B cell (primary cell): ENCODE results near the gene TMEM168. TPM values are rescaled to one million over a fixed set of nuclear protein-coding genes. Genes with fewer than 3 reads are reported as not detected.

Experiments used
- ATAC-seq: fragments of 200-7000 bp; cut with Tn5 transposase; one replicate; pipeline ENCODE4 v1.10.0; 2021; ENCODE audit warnings: low read depth, mild to moderate bottlenecking, moderate number of reproducible peaks, moderate library complexity
- CTCF ChIA-PET: fragments of 350-600 bp; sonication (Branson Sonifier 250); formaldehyde crosslinking; loops from one replicate; lab custom pipeline; 2021; ENCODE audit warnings: antibody characterized with exemption, inconsistent platforms; lab: Charles Lee
- POLR2A ChIA-PET: fragments of 350-600 bp; sonication (Branson Sonifier 250); formaldehyde crosslinking; loops from one replicate; lab custom pipeline; 2021; ENCODE audit warnings: antibody characterized with exemption; lab: Charles Lee
- DNase-seq: peaks from one replicate; pipeline ENCODE4 v3.0.0; 2013
- H2AFZ ChIP-seq: 2 replicates; pipeline ENCODE4 v1.6.1; 2012; ENCODE audit warnings: mild to moderate bottlenecking, low read depth, low read length; ENCODE audit not compliant: insufficient read depth, poor library complexity, severe bottlenecking
- H3K27ac ChIP-seq, 2 donors: 1 replicate in 1 of 2; 2 replicates in 1 of 2; pipeline ENCODE4 v1.5.1; 2012 to 2013; ENCODE audit warnings: low read length in 2 of 2, mild to moderate bottlenecking in 2 of 2, moderate library complexity in 1 of 2
- H3K27me3 ChIP-seq, 4 experiments: fragments of 200-600 bp in 1 of 4; sonication (generic) in 1 of 4; replicated peaks in 1 of 4; 1 replicate in 2 of 4; 2 replicates in 2 of 4; pipeline versions ENCODE4 v1.6.1 to v1.7.0; 2013 to 2016; ENCODE audit warnings: low read length in 3 of 4, mild to moderate bottlenecking in 2 of 4, mixed read lengths in 1 of 4, moderate library complexity in 1 of 4; ENCODE audit not compliant: insufficient read depth in 4 of 4, control insufficient read depth in 3 of 4; ENCODE audit errors: control extremely low read depth in 1 of 4
- H3K36me3 ChIP-seq, 2 experiments: replicated peaks in 1 of 2; 1 replicate in 1 of 2; 2 replicates in 1 of 2; pipeline versions ENCODE4 v1.6.1 to v1.7.1; 2013; ENCODE audit warnings: low read length in 1 of 2; ENCODE audit not compliant: insufficient read depth in 2 of 2, control insufficient read depth in 1 of 2; ENCODE audit errors: control extremely low read depth in 1 of 2, extremely low read depth in 1 of 2
- H3K4me1 ChIP-seq, 2 donors: fragments of 200-600 bp in 1 of 2; sonication (generic) in 1 of 2; 1 replicate in 1 of 2; 2 replicates in 1 of 2; pipeline versions ENCODE4 v1.5.1 to v1.6.1; 2013 to 2017; ENCODE audit warnings: low read length in 2 of 2; ENCODE audit not compliant: control insufficient read depth in 2 of 2, insufficient read depth in 2 of 2
- H3K4me2 ChIP-seq: replicated peaks from 2 replicates; pipeline ENCODE3; 2012; ENCODE audit warnings: mild to moderate bottlenecking, low read depth, low read length; ENCODE audit not compliant: poor library complexity, severe bottlenecking
- H3K4me3 ChIP-seq, 5 experiments: fragments of 200-600 bp in 1 of 5; sonication (generic) in 1 of 5; 1 replicate in 3 of 5; 2 replicates in 2 of 5; pipeline versions ENCODE4 v1.5.1 to v1.7.0; 2011 to 2016; ENCODE audit warnings: low read length in 4 of 5, mild to moderate bottlenecking in 4 of 5, low read depth in 2 of 5, control low read depth in 1 of 5, moderate library complexity in 1 of 5; ENCODE audit not compliant: insufficient read depth in 1 of 5; ENCODE audit errors: control extremely low read depth in 1 of 5, extremely low read depth in 1 of 5
- H3K79me2 ChIP-seq: fragments of 200-600 bp; sonication (generic); one replicate; pipeline ENCODE4 v1.6.0; 2016; ENCODE audit warnings: low read length; ENCODE audit not compliant: control insufficient read depth, insufficient read depth
- H3K9ac ChIP-seq: fragments of 200-600 bp; sonication (generic); 2 replicates; pipeline ENCODE4 v1.6.1; 2017; ENCODE audit warnings: mild to moderate bottlenecking, low read length, moderate library complexity
- H3K9me3 ChIP-seq, 3 donors: one replicate each; pipeline versions ENCODE4 v1.6.1 to v1.7.1; 2013; ENCODE audit warnings: low read length in 2 of 3; ENCODE audit not compliant: control insufficient read depth in 2 of 3, insufficient read depth in 1 of 3; ENCODE audit errors: control extremely low read depth in 1 of 3
- H4K20me1 ChIP-seq: 2 replicates; pipeline ENCODE4 v1.6.0; 2012; ENCODE audit warnings: mild to moderate bottlenecking, low read length; ENCODE audit not compliant: insufficient read depth, control insufficient read depth, poor library complexity, severe bottlenecking
- H3K27ac Mint-ChIP-seq: one replicate; pipeline ENCODE4 v1.8.0; 2021; ENCODE audit warnings: mixed read lengths
- H3K27me3 Mint-ChIP-seq: one replicate; pipeline ENCODE4 v1.8.0; 2021; ENCODE audit warnings: mixed read lengths
- H3K4me1 Mint-ChIP-seq: one replicate; pipeline ENCODE4 v1.8.0; 2021; ENCODE audit warnings: mixed read lengths
- H3K4me3 Mint-ChIP-seq: one replicate; pipeline ENCODE4 v1.8.0; 2021; ENCODE audit warnings: mixed read lengths
- H3K9me3 Mint-ChIP-seq: one replicate; pipeline ENCODE4 v1.8.0; 2022; ENCODE audit warnings: mixed read lengths; ENCODE audit not compliant: insufficient read depth
- EZH2 ChIP-seq: IDR thresholded peaks from 2 replicates; pipeline ENCODE4 v1.6.1; 2012; ENCODE audit warnings: borderline replicate concordance, low read depth, mild to moderate bottlenecking, moderate library complexity, low read length; ENCODE audit not compliant: insufficient read depth, poor library complexity, severe bottlenecking
- WGBS: methylation state at CpG from one replicate; pipeline ENCODE4 v1.1.5; 2013; ENCODE audit warnings: missing lambda C conversion rate; ENCODE audit not compliant: insufficient coverage; 5-methylcytosine and 5-hydroxymethylcytosine counted together
- intact Hi-C: fragments of 100-400 bp; cut with micrococcal nuclease; formaldehyde crosslinking; loops from one replicate; pipeline ENCODE4 v1.10.0; 2022
- polyA plus RNA-seq: library from polyadenylated mRNA; depleted of rRNA; stranded (reverse); fragments of >200 nt; gene quantifications from 2 replicates; pipeline ENCODE4 v1.2.3, GENCODE V29; 2012
- total RNA-seq, 2 donors: library from RNA; stranded (reverse); fragments of 120-200 nt in 1 of 2; gene quantifications; 1 replicate in 1 of 2; 2 replicates in 1 of 2; pipeline versions ENCODE4 v1.2.3 to v1.2.4, GENCODE V29; 2013 to 2022
- TF ChIP-seq, protein P1 (sequence below): fragments of 200-600 bp; IDR thresholded peaks from one replicate; pipeline ENCODE4 v1.8.0; 2022; ENCODE audit warnings: antibody characterized with exemption, mild to moderate bottlenecking

The TMEM168 gene
- total and polyA plus RNA-seq, 2 donors (not counting 1 experiment from before 2014, with no cell fraction given), result 12.7 to 31.8 TPM

DNA sequence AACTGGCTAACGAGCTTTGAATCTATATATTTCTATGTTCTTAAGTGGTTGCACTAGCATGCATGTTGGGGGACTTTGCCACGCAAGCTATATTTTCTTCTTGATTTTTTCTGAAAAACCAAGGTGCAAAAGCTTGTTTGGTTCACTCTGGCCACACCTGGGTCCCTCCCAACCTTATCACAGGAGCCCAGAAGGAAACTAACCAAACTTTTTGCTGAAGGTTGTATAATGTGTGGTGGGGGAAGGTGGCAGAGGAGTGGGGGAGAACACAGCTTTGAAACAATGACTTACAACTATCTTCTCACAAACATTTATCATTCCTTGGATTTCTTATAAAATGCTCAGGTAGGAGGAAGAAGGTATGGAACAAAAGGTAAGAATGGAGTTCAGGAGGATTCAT is 75.3 kb downstream of the TMEM168 start:
- ChIA-PET POLR2A (no interaction called here), CTCF (no interaction called here)
- H3K27ac Mint-ChIP-seq, result no peak overlapping the region
- Histone ChIP-seq H3K9ac (no peak overlapping the region), H3K27me3 (no peaks in the 10 kb centered on the region), H4K20me1 (no peaks in the 10 kb centered on the region), H3K27ac (no peak overlapping the region), H3K4me2 (no peak overlapping the region), H2AFZ (no peak overlapping the region), H3K4me3 (no peak overlapping the region), H3K4me1 (no peaks in the 10 kb centered on the region), H3K9me3 (no peaks in the 10 kb centered on the region), H3K36me3 (no peaks in the 10 kb centered on the region), H3K79me2 (no peaks in the 10 kb centered on the region)
- intact Hi-C loops, result no loop called here
- no peak overlapping the region for H3K4me3 Mint-ChIP-seq
- H3K9me3 Mint-ChIP-seq, result no peaks in the 10 kb centered on the region
- no peaks in the 10 kb centered on the region for H3K27me3 Mint-ChIP-seq
- no peaks in the 10 kb centered on the region for H3K4me1 Mint-ChIP-seq
- DNase-seq (no peak), ATAC-seq (no peak)
- TF ChIP-seq, protein P1, sequence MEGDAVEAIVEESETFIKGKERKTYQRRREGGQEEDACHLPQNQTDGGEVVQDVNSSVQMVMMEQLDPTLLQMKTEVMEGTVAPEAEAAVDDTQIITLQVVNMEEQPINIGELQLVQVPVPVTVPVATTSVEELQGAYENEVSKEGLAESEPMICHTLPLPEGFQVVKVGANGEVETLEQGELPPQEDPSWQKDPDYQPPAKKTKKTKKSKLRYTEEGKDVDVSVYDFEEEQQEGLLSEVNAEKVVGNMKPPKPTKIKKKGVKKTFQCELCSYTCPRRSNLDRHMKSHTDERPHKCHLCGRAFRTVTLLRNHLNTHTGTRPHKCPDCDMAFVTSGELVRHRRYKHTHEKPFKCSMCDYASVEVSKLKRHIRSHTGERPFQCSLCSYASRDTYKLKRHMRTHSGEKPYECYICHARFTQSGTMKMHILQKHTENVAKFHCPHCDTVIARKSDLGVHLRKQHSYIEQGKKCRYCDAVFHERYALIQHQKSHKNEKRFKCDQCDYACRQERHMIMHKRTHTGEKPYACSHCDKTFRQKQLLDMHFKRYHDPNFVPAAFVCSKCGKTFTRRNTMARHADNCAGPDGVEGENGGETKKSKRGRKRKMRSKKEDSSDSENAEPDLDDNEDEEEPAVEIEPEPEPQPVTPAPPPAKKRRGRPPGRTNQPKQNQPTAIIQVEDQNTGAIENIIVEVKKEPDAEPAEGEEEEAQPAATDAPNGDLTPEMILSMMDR, result no peak
- no peak for TF ChIP-seq EZH2
- WGBS, result 71% methylated on average over 1 of the region's 2 CpGs
